Loucy (cell line): ENCODE measurements around the gene CEP55.

Experiments
- CTCF ChIP-seq: fragments of 200-600 bp; sonication (generic); conservative IDR thresholded peaks from 2 replicates; pipeline ENCODE4 v1.5.1; 2014; ENCODE audit warnings: mild to moderate bottlenecking, antibody characterized with exemption, low read length
- EZH2phosphoT487 ChIP-seq: fragments of 200-600 bp; IDR thresholded peaks from 2 replicates; pipeline ENCODE4 v1.6.1; 2018; ENCODE audit warnings: antibody characterized with exemption, mild to moderate bottlenecking, moderate library complexity, borderline replicate concordance

- TF ChIP-seq CTCF (no peak), EZH2phosphoT487 (no peak)
Observed at GRCh38 chr10:93559490-93559889, 63.1 kb downstream of the CEP55 start.
